HL-60 (cell line): ENCODE data around the gene MYO1D.

Source experiments
- GABPA ChIP-seq: IDR thresholded peaks from 2 replicates; pipeline ENCODE4 v1.6.1; 2012; ENCODE audit warnings: low read depth
- POLR2AphosphoS5 ChIP-seq: IDR thresholded peaks from 2 replicates; pipeline ENCODE4 v1.6.1; 2012; ENCODE audit warnings: low read depth
- SPI1 ChIP-seq: IDR thresholded peaks from 2 replicates; pipeline ENCODE4 v1.6.1; 2012; ENCODE audit warnings: low read depth, mild to moderate bottlenecking, borderline replicate concordance
- TF ChIP-seq, protein P1 (sequence below): IDR thresholded peaks from one replicate; pipeline ENCODE4 v1.5.1; 2011; ENCODE audit warnings: low read length, control low read depth, inconsistent platforms; ENCODE audit not compliant: insufficient read depth
- TF ChIP-seq, protein P2 (sequence below): IDR thresholded peaks from 2 replicates; pipeline ENCODE4 v1.6.1; 2012; ENCODE audit warnings: low read depth; ENCODE audit not compliant: insufficient replicate concordance

DNA sequence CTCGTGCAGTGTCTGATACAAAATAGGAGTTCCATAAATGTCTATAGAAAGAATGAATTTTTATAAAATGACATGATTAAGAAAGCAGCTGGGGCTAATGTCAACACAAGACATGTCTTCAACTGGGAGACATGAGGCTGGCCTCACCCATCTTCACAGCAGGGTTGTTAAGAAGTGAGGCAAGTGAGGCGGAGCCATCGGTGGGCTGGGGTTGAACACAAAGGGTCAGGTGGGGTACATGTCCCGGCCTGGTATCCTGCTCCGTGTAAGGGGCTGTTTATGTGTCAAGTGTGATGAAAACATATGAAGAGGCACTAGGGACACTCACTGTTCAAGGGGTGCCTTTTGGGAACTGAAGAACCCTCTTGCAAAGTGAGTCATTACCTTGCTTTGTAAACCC, 368.0 kb downstream of the MYO1D start:
- TF ChIP-seq, protein P1, sequence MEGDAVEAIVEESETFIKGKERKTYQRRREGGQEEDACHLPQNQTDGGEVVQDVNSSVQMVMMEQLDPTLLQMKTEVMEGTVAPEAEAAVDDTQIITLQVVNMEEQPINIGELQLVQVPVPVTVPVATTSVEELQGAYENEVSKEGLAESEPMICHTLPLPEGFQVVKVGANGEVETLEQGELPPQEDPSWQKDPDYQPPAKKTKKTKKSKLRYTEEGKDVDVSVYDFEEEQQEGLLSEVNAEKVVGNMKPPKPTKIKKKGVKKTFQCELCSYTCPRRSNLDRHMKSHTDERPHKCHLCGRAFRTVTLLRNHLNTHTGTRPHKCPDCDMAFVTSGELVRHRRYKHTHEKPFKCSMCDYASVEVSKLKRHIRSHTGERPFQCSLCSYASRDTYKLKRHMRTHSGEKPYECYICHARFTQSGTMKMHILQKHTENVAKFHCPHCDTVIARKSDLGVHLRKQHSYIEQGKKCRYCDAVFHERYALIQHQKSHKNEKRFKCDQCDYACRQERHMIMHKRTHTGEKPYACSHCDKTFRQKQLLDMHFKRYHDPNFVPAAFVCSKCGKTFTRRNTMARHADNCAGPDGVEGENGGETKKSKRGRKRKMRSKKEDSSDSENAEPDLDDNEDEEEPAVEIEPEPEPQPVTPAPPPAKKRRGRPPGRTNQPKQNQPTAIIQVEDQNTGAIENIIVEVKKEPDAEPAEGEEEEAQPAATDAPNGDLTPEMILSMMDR: no peak
- TF ChIP-seq POLR2AphosphoS5 (no peak), SPI1 (no peak), GABPA (no peak)
- TF ChIP-seq, protein P2, sequence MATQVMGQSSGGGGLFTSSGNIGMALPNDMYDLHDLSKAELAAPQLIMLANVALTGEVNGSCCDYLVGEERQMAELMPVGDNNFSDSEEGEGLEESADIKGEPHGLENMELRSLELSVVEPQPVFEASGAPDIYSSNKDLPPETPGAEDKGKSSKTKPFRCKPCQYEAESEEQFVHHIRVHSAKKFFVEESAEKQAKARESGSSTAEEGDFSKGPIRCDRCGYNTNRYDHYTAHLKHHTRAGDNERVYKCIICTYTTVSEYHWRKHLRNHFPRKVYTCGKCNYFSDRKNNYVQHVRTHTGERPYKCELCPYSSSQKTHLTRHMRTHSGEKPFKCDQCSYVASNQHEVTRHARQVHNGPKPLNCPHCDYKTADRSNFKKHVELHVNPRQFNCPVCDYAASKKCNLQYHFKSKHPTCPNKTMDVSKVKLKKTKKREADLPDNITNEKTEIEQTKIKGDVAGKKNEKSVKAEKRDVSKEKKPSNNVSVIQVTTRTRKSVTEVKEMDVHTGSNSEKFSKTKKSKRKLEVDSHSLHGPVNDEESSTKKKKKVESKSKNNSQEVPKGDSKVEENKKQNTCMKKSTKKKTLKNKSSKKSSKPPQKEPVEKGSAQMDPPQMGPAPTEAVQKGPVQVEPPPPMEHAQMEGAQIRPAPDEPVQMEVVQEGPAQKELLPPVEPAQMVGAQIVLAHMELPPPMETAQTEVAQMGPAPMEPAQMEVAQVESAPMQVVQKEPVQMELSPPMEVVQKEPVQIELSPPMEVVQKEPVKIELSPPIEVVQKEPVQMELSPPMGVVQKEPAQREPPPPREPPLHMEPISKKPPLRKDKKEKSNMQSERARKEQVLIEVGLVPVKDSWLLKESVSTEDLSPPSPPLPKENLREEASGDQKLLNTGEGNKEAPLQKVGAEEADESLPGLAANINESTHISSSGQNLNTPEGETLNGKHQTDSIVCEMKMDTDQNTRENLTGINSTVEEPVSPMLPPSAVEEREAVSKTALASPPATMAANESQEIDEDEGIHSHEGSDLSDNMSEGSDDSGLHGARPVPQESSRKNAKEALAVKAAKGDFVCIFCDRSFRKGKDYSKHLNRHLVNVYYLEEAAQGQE: no peak
